GM12892 (cell line): ENCODE measurements around the gene PRICKLE2.

Experiments
- POLR2A ChIP-seq: IDR thresholded peaks from 2 replicates; pipeline ENCODE4 v1.6.1; 2011; ENCODE audit warnings: low read depth, low read length, control low read depth
- TAF1 ChIP-seq: IDR thresholded peaks from 2 replicates; pipeline ENCODE4 v1.6.1; 2011; ENCODE audit warnings: low read depth, mild to moderate bottlenecking, control low read depth, low read length, borderline replicate concordance

- no peak for TF ChIP-seq POLR2A
- no peak for TF ChIP-seq TAF1
These were observed 129.5 kb downstream of the PRICKLE2 start for GRCh38 chr3:64095802-64096201.
